GM19468 (cell line): ENCODE data around the gene ENC1.
A peak's percentile ranks its signal among the peaks of the same experiment; 100 is the strongest.

ENCODE experiments used
- ATAC-seq: cut with Tn5 transposase; IDR thresholded peaks from one replicate; pipeline ENCODE4 v1.9.1; 2021; ENCODE audit warnings: mild to moderate bottlenecking, moderate library complexity, moderate number of reproducible peaks; ENCODE audit not compliant: unreplicated experiment; ENCODE audit errors: extremely low read depth

ENC1 gene

DNA sequence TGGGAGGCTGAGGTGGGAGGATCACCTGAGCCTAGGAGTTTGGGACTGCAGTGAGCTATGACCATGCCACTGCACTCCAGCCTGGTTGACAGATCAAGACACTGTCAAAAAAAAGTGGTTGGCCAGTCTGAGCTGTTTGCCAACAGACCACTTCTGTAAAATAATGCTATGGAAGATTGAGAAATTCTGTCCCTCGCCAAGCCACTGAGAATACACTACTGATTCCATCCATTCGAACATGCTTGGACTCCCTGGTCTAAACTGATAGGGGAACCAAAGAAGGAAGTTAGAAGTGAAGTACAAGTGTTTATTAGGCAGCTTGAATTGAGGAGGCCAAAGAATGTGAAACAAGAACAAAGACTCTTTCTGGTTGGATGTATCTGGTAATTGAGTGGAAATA, 27.2 kb downstream of the ENC1 start:
- ATAC-seq = no peak

DNA sequence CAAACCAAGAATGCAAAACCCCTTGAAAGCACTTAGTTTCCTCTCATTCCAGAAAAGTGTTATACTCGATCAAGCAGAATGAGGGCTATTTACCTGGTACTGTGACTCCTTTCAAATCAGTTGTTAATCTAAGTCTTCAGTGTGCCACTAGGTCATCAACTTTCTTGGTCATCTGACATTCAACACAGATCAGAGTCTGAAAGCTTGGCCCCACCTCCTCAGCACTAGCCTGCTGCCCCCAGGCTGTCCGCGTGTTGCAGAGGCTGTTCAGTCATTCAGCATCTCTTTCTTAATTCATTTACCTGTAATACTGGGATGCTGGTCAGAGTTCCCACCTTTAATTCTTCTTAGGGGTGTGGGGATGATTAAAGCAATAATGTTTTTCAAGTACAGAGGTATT, 28.5 kb downstream of the ENC1 start:
- no peak for ATAC-seq

DNA sequence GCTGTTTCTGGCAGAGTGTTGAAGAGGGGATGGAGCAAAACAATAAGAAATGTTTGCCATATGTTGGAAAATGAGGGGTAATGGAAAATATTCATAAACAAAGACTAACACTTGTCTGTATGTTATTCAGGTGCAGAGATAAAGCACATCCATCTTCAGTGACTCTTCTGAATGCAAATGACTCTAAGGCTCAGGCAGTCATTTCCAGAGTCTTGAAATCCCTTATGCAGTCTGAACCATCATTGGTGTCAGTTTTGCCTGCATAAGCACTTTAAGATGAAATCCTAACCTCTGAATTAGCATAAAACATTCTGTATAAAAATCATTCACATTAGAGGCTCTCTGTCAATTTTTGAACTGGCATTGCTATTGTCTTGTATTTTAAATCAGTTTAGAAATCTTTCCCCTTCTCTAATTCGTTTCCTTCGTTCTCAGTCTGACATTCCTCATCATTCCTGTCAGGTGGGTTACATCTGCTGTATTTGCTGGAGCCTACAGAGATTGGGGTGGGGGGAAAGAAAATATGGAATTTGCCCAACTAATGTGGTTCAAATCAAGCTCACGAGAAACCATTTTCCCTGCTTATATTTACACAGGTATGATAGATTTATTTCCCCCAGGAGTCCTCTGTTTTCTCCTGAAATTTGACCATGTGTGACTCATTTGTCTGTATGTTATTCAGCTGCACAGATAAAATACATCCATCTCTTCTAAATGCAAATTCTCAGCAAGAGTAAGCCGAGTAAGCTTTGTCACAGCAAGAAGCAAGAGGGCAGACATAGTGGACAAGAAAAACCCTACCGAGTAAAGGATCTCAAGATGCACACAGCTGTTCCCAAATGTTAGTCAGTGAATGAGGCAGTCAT, 31.6 kb downstream of the ENC1 start:
- ATAC-seq = no peak

- no peak for ATAC-seq
Observed at GRCh38 chr5:74605759-74606158, 34.8 kb downstream of the ENC1 start.

GRCh38 chr5:74603376-74603775, 37.2 kb downstream of the ENC1 start:
- no peak for ATAC-seq

- ATAC-seq = no peak
Observed at GRCh38 chr5:74599148-74599547, 41.4 kb downstream of the ENC1 start.

GRCh38 chr5:74598731-74599130, 41.8 kb downstream of the ENC1 start:
- ATAC-seq = no peak

GRCh38 chr5:74596927-74597326, 43.6 kb downstream of the ENC1 start:
- ATAC-seq = no peak

DNA sequence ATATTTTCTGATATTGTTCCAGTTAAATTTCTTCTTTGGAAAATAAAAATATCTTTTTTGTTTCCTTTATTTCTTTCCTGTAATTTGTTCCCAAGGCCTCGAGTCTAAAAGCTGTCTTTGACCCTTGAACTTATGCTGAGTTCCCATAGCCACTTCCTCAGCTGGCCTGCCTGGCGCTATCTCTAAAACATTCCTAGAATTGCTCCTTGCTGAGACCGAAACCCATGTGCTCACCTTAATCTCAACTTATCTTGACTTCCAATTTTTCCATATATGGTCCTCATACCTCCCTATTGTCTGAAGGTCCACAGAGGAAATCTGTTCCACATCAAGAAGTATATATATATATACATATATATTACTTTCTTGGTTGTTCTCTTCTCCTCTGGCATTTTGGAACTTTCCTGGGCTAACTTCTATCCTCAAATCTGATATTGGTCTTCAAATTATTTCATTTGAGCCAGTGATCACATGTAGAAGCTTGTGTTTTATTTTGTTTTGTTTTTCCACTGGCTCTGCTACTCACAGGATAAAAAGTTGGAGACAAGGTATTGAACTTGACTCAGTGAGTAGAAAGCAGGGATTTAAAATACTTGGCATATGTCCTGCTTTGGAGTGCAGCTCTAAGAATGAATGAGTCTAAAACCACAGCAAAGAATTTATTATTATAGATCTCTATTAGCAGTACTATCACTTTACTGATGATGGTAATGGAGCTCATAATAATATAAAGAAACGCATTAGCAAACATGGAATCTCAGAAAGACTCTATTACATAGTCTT, 45.2 kb downstream of the ENC1 start:
- no peak for ATAC-seq

- ATAC-seq = no peak
Observed at GRCh38 chr5:74594137-74595040, 46.1 kb downstream of the ENC1 start.

GRCh38 chr5:74589204-74590056, 51.1 kb downstream of the ENC1 start:
- ATAC-seq = no peak

DNA sequence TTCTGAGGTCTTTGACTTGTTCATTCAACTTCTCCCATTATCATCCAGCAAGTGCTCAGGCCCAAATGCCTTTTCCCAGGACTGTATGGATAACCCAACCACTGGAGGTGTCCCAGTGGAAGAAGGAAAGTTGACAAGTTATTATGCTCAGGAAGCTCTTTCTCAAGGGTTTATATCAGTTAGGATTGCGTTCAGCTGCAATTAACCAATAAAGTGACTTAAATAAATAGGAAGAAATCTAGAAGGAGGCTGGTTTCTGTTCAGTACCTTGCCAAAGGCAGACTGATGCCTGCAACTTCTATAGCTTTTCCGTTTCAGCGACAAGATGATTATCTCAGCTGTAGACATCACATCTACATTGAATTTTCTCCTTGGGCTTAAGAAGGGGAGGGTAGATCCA, 52.1 kb downstream of the ENC1 start:
- ATAC-seq = no peak

- ATAC-seq = no peak
Observed at GRCh38 chr5:74587890-74588289, 52.6 kb downstream of the ENC1 start.

- ATAC-seq = no peak
Observed at GRCh38 chr5:74587300-74587699, 53.2 kb downstream of the ENC1 start.

GRCh38 chr5:74586856-74587255, 53.7 kb downstream of the ENC1 start:
- ATAC-seq = no peak

DNA sequence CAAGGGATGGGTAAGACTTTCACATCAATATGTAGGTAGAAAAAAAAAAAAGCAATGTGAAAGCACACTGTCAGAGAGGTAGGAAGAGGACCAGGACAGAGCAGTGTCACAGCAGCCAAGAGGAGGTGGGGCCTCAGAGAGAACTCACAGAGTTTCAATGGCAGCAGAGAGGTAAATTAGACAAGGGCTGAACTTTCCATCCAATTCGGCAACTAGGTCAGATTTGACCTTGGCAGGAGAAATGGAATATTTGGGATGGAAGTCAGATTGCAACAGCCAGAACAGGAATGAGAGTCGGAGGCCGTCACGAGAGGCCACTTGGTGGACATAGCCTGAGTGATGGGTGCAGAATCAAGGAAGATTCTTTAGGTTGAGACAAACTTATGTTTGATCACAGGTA, 57.7 kb downstream of the ENC1 start:
- ATAC-seq = no peak

GRCh38 chr5:74581988-74582365, 58.6 kb downstream of the ENC1 start:
- ATAC-seq = no peak

DNA sequence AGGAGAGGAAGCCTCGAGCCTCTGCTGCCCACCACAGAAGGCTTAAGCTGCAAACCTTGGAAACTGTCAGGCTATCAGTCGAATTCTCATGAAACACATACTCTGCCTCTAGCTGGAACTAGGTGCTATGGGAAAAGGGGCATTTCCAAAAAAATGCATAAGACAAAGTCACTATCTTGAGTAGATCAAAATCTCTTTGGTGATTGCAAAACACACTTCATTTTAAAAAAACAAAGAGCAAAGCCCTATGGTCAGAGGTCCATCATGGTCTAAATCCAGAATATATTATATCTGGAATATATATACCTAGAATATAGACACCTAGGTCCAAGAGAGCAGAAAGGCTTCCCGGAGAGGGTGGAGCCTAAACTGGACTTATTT, 59.8 kb downstream of the ENC1 start:
- no peak for ATAC-seq

DNA sequence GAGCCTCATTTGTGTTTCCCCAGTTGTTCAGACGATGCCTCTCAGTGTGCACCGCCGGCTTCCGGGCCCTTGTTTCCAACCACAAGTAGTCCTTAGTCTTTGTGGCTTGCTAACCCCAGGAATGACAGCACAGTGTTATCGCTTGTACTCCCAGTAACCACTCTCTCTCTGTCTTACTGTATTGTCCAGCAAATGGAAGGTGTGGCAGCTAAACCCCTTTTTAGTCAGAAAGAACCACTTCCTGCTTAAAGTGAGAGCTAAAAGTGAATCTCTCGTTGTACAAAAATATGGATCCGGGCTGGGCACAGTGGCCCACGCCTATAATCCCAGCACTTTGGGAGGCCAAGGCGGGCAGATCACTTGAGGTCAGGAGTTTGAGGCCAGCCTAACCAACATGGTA, 61.3 kb downstream of the ENC1 start:
- ATAC-seq = peak; percentile 29
